Glutamatergic neuron (in vitro differentiated cells): ENCODE results near the gene MFRP. TPM values are rescaled to one million over a fixed set of nuclear protein-coding genes. Genes with fewer than 3 reads are reported as not detected.

Experiments
- DNase-seq: peaks from one replicate; pipeline ENCODE4 v3.0.0; 2022
- H3K27ac Mint-ChIP-seq: one replicate; pipeline ENCODE4 v1.8.0; 2020; ENCODE audit warnings: mild to moderate bottlenecking, mixed read lengths, inconsistent platforms; ENCODE audit not compliant: unreplicated experiment
- H3K27me3 Mint-ChIP-seq: one replicate; pipeline ENCODE4 v1.8.0; 2020; ENCODE audit warnings: mild to moderate bottlenecking, moderate library complexity, mixed read lengths, inconsistent platforms; ENCODE audit not compliant: unreplicated experiment
- H3K36me3 Mint-ChIP-seq: one replicate; pipeline ENCODE4 v1.8.0; 2020; ENCODE audit warnings: mild to moderate bottlenecking, mixed read lengths, inconsistent platforms; ENCODE audit not compliant: unreplicated experiment
- H3K4me1 Mint-ChIP-seq: one replicate; pipeline ENCODE4 v1.8.0; 2020; ENCODE audit warnings: mild to moderate bottlenecking, low read depth, mixed read lengths, inconsistent platforms; ENCODE audit not compliant: unreplicated experiment
- H3K4me3 Mint-ChIP-seq: one replicate; pipeline ENCODE4 v1.8.0; 2020; ENCODE audit warnings: mild to moderate bottlenecking, mixed read lengths, inconsistent platforms; ENCODE audit not compliant: unreplicated experiment
- H3K9me3 Mint-ChIP-seq: one replicate; pipeline ENCODE4 v1.8.0; 2020; ENCODE audit warnings: mild to moderate bottlenecking, moderate library complexity, mixed read lengths, inconsistent platforms; ENCODE audit not compliant: unreplicated experiment
- CTCF ChIP-seq: fragments of 200-600 bp; sonication (generic); IDR thresholded peaks from one replicate; pipeline ENCODE4 v1.5.0; 2021; ENCODE audit not compliant: partially characterized antibody, unreplicated experiment
- total RNA-seq: library from RNA; stranded (reverse); fragmentation: NEBNext Ultra II Directional; extraction: Animal tissue kit (Norgen Biotek cat#: 25700); gene quantifications from one replicate; pipeline ENCODE4 v1.2.1, GENCODE V29; 2021; ENCODE audit not compliant: unreplicated experiment

MFRP gene
- total RNA-seq, 1 donor from 2014 or later = not detected

- Mint-ChIP-seq H3K9me3 (peaks cover 4% of the 10 kb centered on the region), H3K4me3 (no peak overlapping the region)
- DNase-seq = no peak
Measured at GRCh38 chr11:119310682-119311052, 35.8 kb downstream of the MFRP start.

GRCh38 chr11:119309953-119310681, 36.4 kb downstream of the MFRP start:
- TF ChIP-seq CTCF = no peak
- H3K4me3 Mint-ChIP-seq = no peak overlapping the region
- DNase-seq = no peak
- no peaks in the 10 kb centered on the region for H3K4me1 Mint-ChIP-seq
- peaks cover 4% of the 10 kb centered on the region for H3K9me3 Mint-ChIP-seq
- peaks cover 2% of the 10 kb centered on the region for H3K27me3 Mint-ChIP-seq
- no peak overlapping the region for H3K27ac Mint-ChIP-seq
- H3K36me3 Mint-ChIP-seq = no peaks in the 10 kb centered on the region

More at GRCh38 chr11:119310682-119311052, 35.8 kb downstream of the MFRP start:
- Mint-ChIP-seq H3K36me3 (no peaks in the 10 kb centered on the region), H3K27me3 (peaks cover 2% of the 10 kb centered on the region), H3K4me1 (no peaks in the 10 kb centered on the region), H3K27ac (no peak overlapping the region)
- TF ChIP-seq CTCF = no peak

GRCh38 chr11:119309411-119309810, 37.1 kb downstream of the MFRP start:
- H3K4me1 Mint-ChIP-seq = no peaks in the 10 kb centered on the region
- no peak overlapping the region for H3K27ac Mint-ChIP-seq
- DNase-seq = no peak
- peaks cover 2% of the 10 kb centered on the region for H3K27me3 Mint-ChIP-seq
- H3K36me3 Mint-ChIP-seq = no peaks in the 10 kb centered on the region
- H3K9me3 Mint-ChIP-seq = peaks cover 4% of the 10 kb centered on the region
- no peak overlapping the region for H3K4me3 Mint-ChIP-seq
- TF ChIP-seq CTCF = no peak

GRCh38 chr11:119307974-119308373, 38.5 kb downstream of the MFRP start:
- Mint-ChIP-seq H3K27ac (no peak overlapping the region), H3K27me3 (no peaks in the 10 kb centered on the region), H3K36me3 (no peaks in the 10 kb centered on the region), H3K4me1 (no peaks in the 10 kb centered on the region), H3K4me3 (no peak overlapping the region), H3K9me3 (peaks cover 4% of the 10 kb centered on the region)
- no peak for DNase-seq
- TF ChIP-seq CTCF = no peak

GRCh38 chr11:119307219-119307618, 39.3 kb downstream of the MFRP start:
- peaks cover 4% of the 10 kb centered on the region for H3K9me3 Mint-ChIP-seq
- TF ChIP-seq CTCF = no peak
- H3K27me3 Mint-ChIP-seq = no peaks in the 10 kb centered on the region
- H3K4me3 Mint-ChIP-seq = no peak overlapping the region
- no peaks in the 10 kb centered on the region for H3K36me3 Mint-ChIP-seq
- no peak for DNase-seq
- H3K4me1 Mint-ChIP-seq = no peaks in the 10 kb centered on the region
- H3K27ac Mint-ChIP-seq = no peak overlapping the region
